ENCODE results near the gene GTPBP1. TPM values are rescaled to one million over a fixed set of nuclear protein-coding genes. Genes with fewer than 3 reads are reported as not detected.

The GTPBP1 gene
- total RNA-seq, 4 donors from 2014 or later = 35.7 to 62.5 (median 50.6) TPM

DNA sequence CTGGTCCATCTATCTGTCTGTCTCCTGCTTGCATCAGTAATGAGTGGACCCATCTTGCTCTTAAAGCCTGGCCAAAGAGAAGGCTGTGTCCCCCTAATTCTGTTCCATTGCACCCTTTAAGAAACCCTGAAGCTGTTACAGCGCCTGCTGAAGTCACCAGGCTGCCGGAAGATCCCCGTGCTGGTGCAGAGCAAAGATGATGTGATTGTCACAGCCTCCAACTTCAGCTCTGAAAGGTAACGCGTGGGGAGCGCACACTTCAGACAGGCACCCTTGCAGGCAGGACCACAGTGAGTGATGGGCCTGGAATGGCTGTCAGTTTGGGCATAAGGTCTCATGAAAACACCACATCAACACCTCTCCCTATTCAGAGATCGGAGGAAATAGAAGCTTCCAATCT lies 18.4 kb downstream of the GTPBP1 start:
- TF ChIP-seq EP300 (IDR thresholded peaks at IDR 0.05) (no peak), POLR2AphosphoS5 (IDR thresholded peaks at IDR 0.05) (no peak), POLR2A (IDR thresholded peaks at IDR 0.05; ENCODE audit: low read depth) (no peak), CTCF (IDR thresholded peaks at IDR 0.05) (no peak)
- Histone ChIP-seq H3K4me3 (no peak overlapping the region), H3K27me3 (no peaks in the 10 kb centered on the region), H3K27ac (replicated peaks in 1 of 4) (no peak overlapping the region), H3K4me1 (peaks cover 0 to 12% (median 6%) of the 10 kb centered on the region in 4 donors), H3K9me3 (no peaks in the 10 kb centered on the region), H3K36me3 (peaks cover 76 to 94% (median 89%) of the 10 kb centered on the region in 4 donors)
- DNase-seq (ENCODE audit: extremely low spot score) = no peak
- intact Hi-C loops (cut with DNase I) = no loop called here
- WGBS = 100% methylated on average over 6 of the region's 7 CpGs

DNA sequence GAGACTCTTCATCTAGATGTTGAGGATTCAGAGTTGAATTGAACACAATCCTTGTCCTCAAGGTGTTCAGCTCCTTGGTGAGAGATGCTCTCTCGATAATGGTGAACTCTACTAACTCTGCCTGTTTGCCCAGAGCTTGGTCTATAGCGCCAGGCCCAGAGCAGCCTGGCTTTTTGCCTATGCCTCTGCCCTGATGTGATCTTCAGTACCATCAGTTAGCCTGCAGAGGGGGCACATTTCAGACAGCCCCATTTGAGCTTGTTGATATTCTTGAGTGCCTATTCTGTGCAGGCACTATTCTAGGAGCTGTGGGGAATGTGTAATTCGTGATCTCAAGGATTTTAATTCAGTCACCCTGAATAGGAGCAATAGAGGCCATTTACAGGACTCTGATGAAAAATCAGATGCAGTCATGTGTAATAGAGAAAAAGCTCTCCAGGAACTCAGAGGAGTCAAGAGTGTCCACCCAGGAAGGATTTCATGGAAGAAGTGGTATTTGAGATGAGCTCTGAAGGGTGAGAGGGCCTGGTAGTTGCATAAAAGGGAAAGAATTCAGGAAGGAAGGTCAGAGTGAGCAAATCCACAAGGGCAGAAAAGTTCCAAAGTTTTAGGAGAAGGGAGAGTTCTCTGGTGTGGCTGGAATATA lies 19.3 kb downstream of the GTPBP1 start:
- Histone ChIP-seq H3K36me3 (peaks cover 85 to 100% (median 97%) of the 10 kb centered on the region in 4 donors), H3K4me3 (no peak overlapping the region), H3K4me1 (peaks cover 0 to 11% (median 4%) of the 10 kb centered on the region in 4 donors), H3K9me3 (no peaks in the 10 kb centered on the region), H3K27me3 (no peaks in the 10 kb centered on the region), H3K27ac (replicated peaks in 1 of 4) (no peak overlapping the region)
- DNase-seq (ENCODE audit: extremely low spot score) = no peak
- WGBS = 80% methylated on average over 3 of the region's 3 CpGs
- TF ChIP-seq EP300 (IDR thresholded peaks at IDR 0.05) = no peak
- TF ChIP-seq POLR2A (IDR thresholded peaks at IDR 0.05; ENCODE audit: low read depth) = no peak
- TF ChIP-seq CTCF (IDR thresholded peaks at IDR 0.05) = peak in 1 of 3 experiments; percentile 42
- no peak for TF ChIP-seq POLR2AphosphoS5 (IDR thresholded peaks at IDR 0.05)
- intact Hi-C loops (cut with DNase I) = no loop called here

DNA sequence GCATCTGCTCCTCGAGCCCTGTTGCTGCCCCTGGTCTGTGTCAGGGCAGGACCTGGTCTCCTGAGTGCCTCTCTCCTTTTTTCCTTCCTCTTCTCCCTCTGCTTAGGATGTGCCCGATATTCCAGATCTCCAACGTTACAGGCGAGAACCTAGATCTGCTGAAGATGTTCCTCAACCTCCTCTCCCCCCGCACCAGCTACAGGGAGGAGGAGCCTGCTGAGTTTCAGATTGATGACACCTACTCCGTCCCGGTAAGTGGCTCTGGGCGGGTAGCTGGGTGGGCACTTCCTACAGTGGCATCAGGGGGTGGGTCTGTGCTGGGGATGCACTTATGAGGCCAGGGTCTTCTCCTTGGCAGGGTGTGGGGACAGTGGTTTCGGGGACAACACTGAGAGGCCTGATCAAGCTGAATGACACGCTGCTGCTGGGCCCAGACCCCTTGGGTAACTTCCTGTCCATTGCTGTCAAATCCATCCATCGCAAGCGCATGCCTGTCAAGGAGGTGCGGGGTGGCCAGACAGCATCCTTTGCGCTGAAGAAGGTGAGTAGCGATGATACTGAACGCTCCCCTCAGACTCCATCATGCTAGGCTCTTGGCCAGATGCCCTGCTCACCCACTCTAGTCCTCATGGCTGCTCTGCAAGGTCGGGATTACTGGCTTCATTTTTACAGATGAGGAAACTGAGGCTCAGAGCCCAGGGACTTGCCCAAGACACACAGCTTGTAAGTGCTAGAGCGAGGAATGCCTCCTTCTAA lies 20.3 kb downstream of the GTPBP1 start:
- 87% methylated on average over 12 of the region's 18 CpGs for WGBS
- H3K36me3 ChIP-seq = peaks cover 89 to 100% (median 100%) of the 10 kb centered on the region in 4 donors
- TF ChIP-seq EP300 (IDR thresholded peaks at IDR 0.05) (no peak), POLR2A (IDR thresholded peaks at IDR 0.05; ENCODE audit: low read depth) (no peak), POLR2AphosphoS5 (IDR thresholded peaks at IDR 0.05) (no peak), CTCF (IDR thresholded peaks at IDR 0.05) (no peak)
- no peaks in the 10 kb centered on the region for H3K27me3 ChIP-seq
- peaks cover 0 to 11% (median 4%) of the 10 kb centered on the region in 4 donors for H3K4me1 ChIP-seq
- no peak overlapping the region for H3K27ac ChIP-seq (replicated peaks in 1 of 4)
- intact Hi-C loops (cut with DNase I) = no loop called here
- H3K4me3 ChIP-seq = no peak overlapping the region
- DNase-seq (ENCODE audit: extremely low spot score) = no peak
- H3K9me3 ChIP-seq = no peaks in the 10 kb centered on the region

DNA sequence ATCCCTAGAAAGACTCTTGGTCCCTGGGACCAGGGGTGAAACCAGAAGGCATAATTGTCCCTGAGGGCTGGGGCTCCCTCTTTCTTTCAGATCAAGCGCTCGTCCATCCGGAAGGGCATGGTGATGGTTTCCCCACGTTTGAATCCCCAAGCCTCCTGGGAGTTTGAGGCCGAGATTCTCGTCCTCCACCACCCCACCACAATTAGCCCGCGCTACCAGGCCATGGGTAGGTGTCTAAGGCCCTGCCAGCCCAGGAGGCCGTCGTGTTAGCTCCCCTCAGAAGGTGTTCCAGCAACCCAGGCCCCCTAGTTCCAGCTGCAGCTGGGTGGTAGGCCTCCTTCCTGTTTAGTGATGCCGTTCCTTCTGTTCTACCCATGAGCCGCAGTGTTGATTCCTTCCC lies 21.4 kb downstream of the GTPBP1 start:
- Histone ChIP-seq H3K27ac (replicated peaks in 1 of 4) (no peak overlapping the region), H3K4me3 (no peak overlapping the region), H3K27me3 (no peaks in the 10 kb centered on the region), H3K9me3 (no peaks in the 10 kb centered on the region), H3K36me3 (peaks cover 80 to 100% (median 98%) of the 10 kb centered on the region in 4 donors), H3K4me1 (peaks cover 3 to 15% (median 9%) of the 10 kb centered on the region in 4 donors)
- intact Hi-C loops (cut with DNase I) = no loop called here
- WGBS = 93% methylated on average over 10 of the region's 12 CpGs
- no peak for TF ChIP-seq EP300 (IDR thresholded peaks at IDR 0.05)
- TF ChIP-seq POLR2AphosphoS5 (IDR thresholded peaks at IDR 0.05) = no peak
- TF ChIP-seq POLR2A (IDR thresholded peaks at IDR 0.05; ENCODE audit: low read depth) = no peak
- TF ChIP-seq CTCF (IDR thresholded peaks at IDR 0.05) = no peak
- DNase-seq (ENCODE audit: extremely low spot score) = no peak

All from esophagus muscularis mucosa (tissue), 4 donors.